GM12878 (cell line): ENCODE measurements around the gene DTL. TPM values are rescaled to one million over a fixed set of nuclear protein-coding genes. Genes with fewer than 3 reads are reported as not detected.

Source experiments
- ATAC-seq: fragments of 200-7000 bp; cut with Tn5 transposase; 3 replicates; pipeline ENCODE4 v1.9.1; 2020; ENCODE audit warnings: mild to moderate bottlenecking, moderate library complexity
- BruUV-seq: library from RNA; stranded (reverse); fragments of 400-500 nt; replicated peaks from 2 replicates; lab custom pipeline; 2021; lab: Mats Ljungman, UMichigan
- CTCF ChIA-PET: fragments of 300-600 bp; sonication (Branson Sonifier 250); formaldehyde crosslinking; extraction: SDS; loops from one replicate; lab custom pipeline; 2021; ENCODE audit warnings: inconsistent platforms; lab: Yijun Ruan, JAX
- POLR2A ChIA-PET: fragments of 350-600 bp; formaldehyde crosslinking; extraction: SDS; loops from one replicate; lab custom pipeline; 2021; ENCODE audit warnings: inconsistent platforms; lab: Charles Lee
- RAD21 ChIA-PET: fragments of 300-600 bp; sonication (Branson Sonifier 250); formaldehyde crosslinking; loops from one replicate; lab custom pipeline; 2023; ENCODE audit warnings: antibody characterized with exemption; ENCODE audit not compliant: unreplicated experiment; lab: Charles Lee
- SMC1A ChIA-PET: fragments of 300-600 bp; sonication (Branson Sonifier 250); formaldehyde crosslinking; loops from one replicate; lab custom pipeline; 2023; ENCODE audit not compliant: unreplicated experiment, uncharacterized antibody; lab: Charles Lee
- DNase-seq: peaks from one replicate; pipeline ENCODE4 v3.0.0-alpha.2; 2011; ENCODE audit warnings: low read depth, low spot score
- FAIRE-seq: peaks from 3 replicates; lab custom pipeline; 2011; peaks lifted over from hg19 to GRCh38; lab: Jason Lieb, UNC
- H2AFZ ChIP-seq: 2 replicates; pipeline ENCODE4 v1.6.0; 2011; ENCODE audit warnings: low read depth, low read length, control low read depth; ENCODE audit not compliant: control insufficient read depth
- H3K27ac ChIP-seq: 2 replicates; pipeline ENCODE4 v1.5.1; 2011; ENCODE audit warnings: control low read depth; ENCODE audit not compliant: control insufficient read depth, insufficient read depth
- H3K27me3 ChIP-seq, 2 experiments: replicated peaks in 1 of 2; 2 replicates each; pipeline versions ENCODE4 v1.6.0 to v1.6.1; 2011; ENCODE audit warnings: low read length in 1 of 2; ENCODE audit not compliant: control insufficient read depth in 2 of 2, insufficient read depth in 2 of 2
- H3K36me3 ChIP-seq, 2 experiments: 2 replicates each; pipeline ENCODE4 v1.5.1; 2011; ENCODE audit warnings: low read length in 1 of 2; ENCODE audit not compliant: control insufficient read depth in 2 of 2, insufficient read depth in 2 of 2
- H3K4me1 ChIP-seq: 2 replicates; pipeline ENCODE4 v1.6.1; 2011; ENCODE audit warnings: mild to moderate bottlenecking, low read length, moderate library complexity, mixed read lengths; ENCODE audit not compliant: control insufficient read depth, insufficient read depth
- H3K4me2 ChIP-seq: 2 replicates; pipeline ENCODE4 v1.6.0; 2011; ENCODE audit warnings: control low read depth; ENCODE audit not compliant: control insufficient read depth, insufficient read depth
- H3K4me3 ChIP-seq: fragments of 200-600 bp; sonication (generic); 2 replicates; pipeline ENCODE4 v1.5.1; 2016
- H3K79me2 ChIP-seq: 2 replicates; pipeline ENCODE4 v1.6.0; 2011; ENCODE audit warnings: low read length; ENCODE audit not compliant: control insufficient read depth, insufficient read depth
- H3K9ac ChIP-seq: 2 replicates; pipeline ENCODE4 v1.8.0; 2011; ENCODE audit warnings: low read length, control low read depth, mixed read lengths; ENCODE audit not compliant: control insufficient read depth, insufficient read depth
- H3K9me3 ChIP-seq: replicated peaks from 3 replicates; pipeline ENCODE4 v1.5.1; 2011; ENCODE audit warnings: mild to moderate bottlenecking, low read length; ENCODE audit not compliant: control insufficient read depth, insufficient read depth
- H4K20me1 ChIP-seq: 2 replicates; pipeline ENCODE4 v1.6.0; 2011; ENCODE audit not compliant: control insufficient read depth, insufficient read depth
- BCL11A ChIP-seq: IDR thresholded peaks from 2 replicates; pipeline ENCODE4 v1.6.1; 2011; ENCODE audit warnings: low read depth, low read length
- CREB1 ChIP-seq: IDR thresholded peaks from 2 replicates; pipeline ENCODE4 v1.6.1; 2012; ENCODE audit warnings: low read depth, mild to moderate bottlenecking, inconsistent platforms
- FOS ChIP-seq: IDR thresholded peaks from 3 replicates; pipeline ENCODE4 v1.6.1; 2011; ENCODE audit warnings: borderline replicate concordance; ENCODE audit not compliant: insufficient read length; ENCODE audit errors: extremely low read depth
- KDM1A ChIP-seq: fragments of 200-600 bp; sonication (generic); IDR thresholded peaks from 2 replicates; pipeline ENCODE4 v1.6.1; 2016; ENCODE audit warnings: borderline replicate concordance
- NFXL1 ChIP-seq: fragments of 450-650 bp; IDR thresholded peaks from 2 replicates; pipeline ENCODE4 v1.6.1; 2017; ENCODE audit warnings: antibody characterized with exemption, mild to moderate bottlenecking, borderline replicate concordance
- PAX5 ChIP-seq: IDR thresholded peaks from 2 replicates; pipeline ENCODE4 v1.6.1; 2011; ENCODE audit warnings: low read depth, low read length, borderline replicate concordance
- SIX5 ChIP-seq: IDR thresholded peaks from 2 replicates; pipeline ENCODE4 v1.6.1; 2011; ENCODE audit warnings: mild to moderate bottlenecking, low read depth, low read length, moderate library complexity; ENCODE audit not compliant: severe bottlenecking
- WGBS: methylation state at CpG from one replicate; pipeline ENCODE4 v1.1.6; 2016; ENCODE audit warnings: low lambda C conversion rate; ENCODE audit not compliant: insufficient replicate concordance, insufficient coverage; ENCODE audit errors: missing lambda C conversion rate; 5-methylcytosine and 5-hydroxymethylcytosine counted together
- in situ Hi-C: fragments of 300-500 bp; cut with MboI; formaldehyde crosslinking; loops from 9 replicates; pipeline ENCODE4 v1.14.3; 2018; ENCODE audit warnings: mixed read lengths
- intact Hi-C: fragments of 100-400 bp; cut with micrococcal nuclease; formaldehyde crosslinking; loops from one replicate; pipeline ENCODE4 v1.14.2; 2022; ENCODE audit not compliant: unreplicated experiment
- polyA plus RNA-seq, 11 experiments: library from polyadenylated mRNA; depleted of rRNA in 4 of 11; unstranded in 6 of 11; stranded (reverse) in 5 of 11; fragments of >200 nt; fragmentation: Nextera tagmentation in 4 of 11; fragmentation: Illumina TruSeq in 1 of 11; extraction: Ambion mirVana in 4 of 11; extraction: Trizol in 1 of 11; gene quantifications; 1 replicate in 1 of 11; 2 replicates in 10 of 11; pipeline versions ENCODE4 v1.2.1 to v1.2.3, GENCODE V29; 2011 to 2016; ENCODE audit warnings: inconsistent platforms in 2 of 11, missing spikeins in 2 of 11, low read depth in 1 of 11
- total RNA-seq, 4 experiments: library from RNA; depleted of rRNA in 3 of 4; stranded (reverse); fragments of >200 nt in 3 of 4; fragmentation: Illumina TruSeq in 1 of 4; extraction: Trizol in 1 of 4; gene quantifications; 2 replicates each; pipeline versions ENCODE4 v1.2.1 to v1.2.3, GENCODE V29; 2013 to 2021
- TF ChIP-seq, protein P1 (sequence below): fragments of 450-650 bp; IDR thresholded peaks from 2 replicates; pipeline ENCODE4 v1.6.1; 2016; ENCODE audit warnings: mild to moderate bottlenecking, moderate library complexity, borderline replicate concordance
- TF ChIP-seq, protein P2 (sequence below): fragments of 450-650 bp; IDR thresholded peaks from 2 replicates; pipeline ENCODE4 v1.6.1; 2016; ENCODE audit warnings: mild to moderate bottlenecking
- TF ChIP-seq, protein P3 (sequence below): IDR thresholded peaks from 2 replicates; pipeline ENCODE4 v1.6.1; 2011; ENCODE audit warnings: mild to moderate bottlenecking, low read depth, low read length, moderate library complexity; ENCODE audit not compliant: insufficient replicate concordance

The DTL gene
- total and polyA plus RNA-seq, 10 of the 15 experiments (the other 5 are each of a cell fraction or from before 2014, with no cell fraction given), result 24.1 to 73.4 (median 52.2) TPM

DNA sequence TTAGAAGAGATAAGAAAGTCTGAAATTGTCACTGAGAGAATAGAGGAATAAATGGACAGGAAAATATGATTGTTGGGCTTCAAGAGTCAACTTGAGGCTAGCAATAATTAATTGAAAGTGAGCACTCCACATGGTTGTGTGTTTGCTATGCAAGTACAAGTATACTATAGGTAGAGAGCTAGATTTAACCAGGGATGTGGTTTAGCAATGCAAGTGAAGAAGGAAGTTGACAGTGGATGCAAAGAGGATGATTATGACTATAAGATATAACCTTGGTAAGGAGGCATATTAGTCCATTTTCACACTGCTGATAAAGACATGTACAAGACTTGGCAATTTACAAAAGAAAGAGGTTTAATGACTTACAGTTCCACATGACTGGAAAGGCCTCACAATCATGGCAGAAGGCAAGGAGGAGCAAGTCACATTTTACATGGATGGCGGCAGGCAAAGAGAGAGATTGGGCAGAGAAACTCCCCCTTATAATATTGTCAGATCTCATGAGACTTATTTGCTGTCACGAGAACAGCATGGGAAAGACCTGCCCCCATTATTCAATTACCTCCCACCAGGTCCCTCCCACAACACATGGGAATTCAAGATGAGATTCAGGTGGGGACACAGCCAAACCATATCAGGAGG lies 47.3 kb downstream of the DTL start:
- CTCF ChIA-PET, result interaction anchor here (5.1 kb wide), 1 partner anchor 12 kb away, joined by 36 read pairs; no protein-coding TSS in a partner anchor
- 100% methylated on average over 2 of the region's 2 CpGs for WGBS
- H3K79me2 ChIP-seq, result no peaks in the 10 kb centered on the region
- DNase-seq (no peak), FAIRE-seq (no peak), ATAC-seq (no peak)
- no peaks in the 10 kb centered on the region for H4K20me1 ChIP-seq
- H3K9me3 ChIP-seq, result no peaks in the 10 kb centered on the region
- no peak overlapping the region for H3K27ac ChIP-seq
- intact Hi-C loops (no loop called here), in situ Hi-C loops (loop anchor here (5.0 kb wide), 1 partner anchor 209 kb away; no protein-coding TSS in a partner anchor)
- no peak overlapping the region for H3K4me3 ChIP-seq
- H3K4me1 ChIP-seq, result no peaks in the 10 kb centered on the region
- SMC1A ChIA-PET, result no interaction called here
- no peaks in the 10 kb centered on the region for H3K27me3 ChIP-seq
- POLR2A ChIA-PET, result no interaction called here
- no TSS peak for BruUV-seq
- H2AFZ ChIP-seq, result no peak overlapping the region
- peaks cover 3 to 12% of the 10 kb centered on the region in 2 experiments for H3K36me3 ChIP-seq
- RAD21 ChIA-PET, result no interaction called here
- no peak overlapping the region for H3K9ac ChIP-seq
- H3K4me2 ChIP-seq, result no peak overlapping the region
- TF ChIP-seq, protein P1, sequence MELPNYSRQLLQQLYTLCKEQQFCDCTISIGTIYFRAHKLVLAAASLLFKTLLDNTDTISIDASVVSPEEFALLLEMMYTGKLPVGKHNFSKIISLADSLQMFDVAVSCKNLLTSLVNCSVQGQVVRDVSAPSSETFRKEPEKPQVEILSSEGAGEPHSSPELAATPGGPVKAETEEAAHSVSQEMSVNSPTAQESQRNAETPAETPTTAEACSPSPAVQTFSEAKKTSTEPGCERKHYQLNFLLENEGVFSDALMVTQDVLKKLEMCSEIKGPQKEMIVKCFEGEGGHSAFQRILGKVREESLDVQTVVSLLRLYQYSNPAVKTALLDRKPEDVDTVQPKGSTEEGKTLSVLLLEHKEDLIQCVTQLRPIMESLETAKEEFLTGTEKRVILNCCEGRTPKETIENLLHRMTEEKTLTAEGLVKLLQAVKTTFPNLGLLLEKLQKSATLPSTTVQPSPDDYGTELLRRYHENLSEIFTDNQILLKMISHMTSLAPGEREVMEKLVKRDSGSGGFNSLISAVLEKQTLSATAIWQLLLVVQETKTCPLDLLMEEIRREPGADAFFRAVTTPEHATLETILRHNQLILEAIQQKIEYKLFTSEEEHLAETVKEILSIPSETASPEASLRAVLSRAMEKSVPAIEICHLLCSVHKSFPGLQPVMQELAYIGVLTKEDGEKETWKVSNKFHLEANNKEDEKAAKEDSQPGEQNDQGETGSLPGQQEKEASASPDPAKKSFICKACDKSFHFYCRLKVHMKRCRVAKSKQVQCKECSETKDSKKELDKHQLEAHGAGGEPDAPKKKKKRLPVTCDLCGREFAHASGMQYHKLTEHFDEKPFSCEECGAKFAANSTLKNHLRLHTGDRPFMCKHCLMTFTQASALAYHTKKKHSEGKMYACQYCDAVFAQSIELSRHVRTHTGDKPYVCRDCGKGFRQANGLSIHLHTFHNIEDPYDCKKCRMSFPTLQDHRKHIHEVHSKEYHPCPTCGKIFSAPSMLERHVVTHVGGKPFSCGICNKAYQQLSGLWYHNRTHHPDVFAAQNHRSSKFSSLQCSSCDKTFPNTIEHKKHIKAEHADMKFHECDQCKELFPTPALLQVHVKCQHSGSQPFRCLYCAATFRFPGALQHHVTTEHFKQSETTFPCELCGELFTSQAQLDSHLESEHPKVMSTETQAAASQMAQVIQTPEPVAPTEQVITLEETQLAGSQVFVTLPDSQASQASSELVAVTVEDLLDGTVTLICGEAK, result no peak
- TF ChIP-seq BCL11A, result no peak
- TF ChIP-seq CREB1, result no peak
- TF ChIP-seq, protein P2, sequence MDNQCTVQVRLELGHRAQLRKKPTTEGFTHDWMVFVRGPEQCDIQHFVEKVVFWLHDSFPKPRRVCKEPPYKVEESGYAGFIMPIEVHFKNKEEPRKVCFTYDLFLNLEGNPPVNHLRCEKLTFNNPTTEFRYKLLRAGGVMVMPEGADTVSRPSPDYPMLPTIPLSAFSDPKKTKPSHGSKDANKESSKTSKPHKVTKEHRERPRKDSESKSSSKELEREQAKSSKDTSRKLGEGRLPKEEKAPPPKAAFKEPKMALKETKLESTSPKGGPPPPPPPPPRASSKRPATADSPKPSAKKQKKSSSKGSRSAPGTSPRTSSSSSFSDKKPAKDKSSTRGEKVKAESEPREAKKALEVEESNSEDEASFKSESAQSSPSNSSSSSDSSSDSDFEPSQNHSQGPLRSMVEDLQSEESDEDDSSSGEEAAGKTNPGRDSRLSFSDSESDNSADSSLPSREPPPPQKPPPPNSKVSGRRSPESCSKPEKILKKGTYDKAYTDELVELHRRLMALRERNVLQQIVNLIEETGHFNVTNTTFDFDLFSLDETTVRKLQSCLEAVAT, result no peak
- TF ChIP-seq FOS, result no peak
- no peak for TF ChIP-seq SIX5
- no peak for TF ChIP-seq PAX5
- TF ChIP-seq KDM1A, result no peak
- no peak for TF ChIP-seq NFXL1
- TF ChIP-seq, protein P3, sequence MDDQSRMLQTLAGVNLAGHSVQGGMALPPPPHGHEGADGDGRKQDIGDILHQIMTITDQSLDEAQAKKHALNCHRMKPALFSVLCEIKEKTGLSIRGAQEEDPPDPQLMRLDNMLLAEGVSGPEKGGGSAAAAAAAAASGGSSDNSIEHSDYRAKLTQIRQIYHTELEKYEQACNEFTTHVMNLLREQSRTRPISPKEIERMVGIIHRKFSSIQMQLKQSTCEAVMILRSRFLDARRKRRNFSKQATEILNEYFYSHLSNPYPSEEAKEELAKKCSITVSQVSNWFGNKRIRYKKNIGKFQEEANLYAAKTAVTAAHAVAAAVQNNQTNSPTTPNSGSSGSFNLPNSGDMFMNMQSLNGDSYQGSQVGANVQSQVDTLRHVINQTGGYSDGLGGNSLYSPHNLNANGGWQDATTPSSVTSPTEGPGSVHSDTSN, result no peak
